Adrenal gland (tissue), 12 donors: Measurements from ENCODE around the gene MYPN. TPM values are rescaled to one million over a fixed set of nuclear protein-coding genes. Genes with fewer than 3 reads are reported as not detected.

Experiments
- DNase-seq, 7 donors: peaks; one replicate each; pipeline ENCODE4 v3.0.0-alpha.2; 2019 to 2020
- H3K27ac ChIP-seq, 5 donors: fragments of 200-600 bp; sonication (generic) in 4 of 5; 1 replicate in 3 of 5; 2 replicates in 2 of 5; pipeline versions ENCODE4 v1.5.1 to v1.8.0; 2016 to 2020; ENCODE audit warnings: mild to moderate bottlenecking in 1 of 5
- H3K27me3 ChIP-seq: fragments of 200-600 bp; 2 replicates; pipeline ENCODE4 v1.8.0; 2021
- H3K36me3 ChIP-seq, 2 donors: fragments of 200-600 bp; replicated peaks in 1 of 2; 1 replicate in 1 of 2; 2 replicates in 1 of 2; pipeline versions ENCODE4 v1.5.1 to v1.8.0; 2018 to 2022
- H3K4me1 ChIP-seq, 2 donors: fragments of 200-600 bp; replicated peaks in 1 of 2; 1 replicate in 1 of 2; 2 replicates in 1 of 2; pipeline versions ENCODE4 v1.5.1 to v1.8.0; 2018 to 2021
- H3K4me3 ChIP-seq, 4 donors: fragments of 200-600 bp; sonication (generic) in 3 of 4; one replicate each; pipeline ENCODE4 v1.5.1; 2016 to 2018
- H3K9me3 ChIP-seq, 3 donors: fragments of 200-600 bp; sonication (generic) in 1 of 3; replicated peaks in 1 of 3; 1 replicate in 2 of 3; 2 replicates in 1 of 3; pipeline versions ENCODE4 v1.5.1 to v1.8.0; 2016 to 2021
- CTCF ChIP-seq, 6 experiments: fragments of 450-650 bp in 4 of 6; fragments of 200-600 bp in 2 of 6; sonication (generic) in 1 of 6; IDR thresholded peaks; 1 replicate in 5 of 6; 2 replicates in 1 of 6; pipeline versions ENCODE4 v1.5.1 to v1.8.0; 2016 to 2021; ENCODE audit warnings: antibody characterized with exemption in 6 of 6, mild to moderate bottlenecking in 2 of 6, moderate library complexity in 1 of 6
- POLR2A ChIP-seq, 2 donors: fragments of 450-650 bp; IDR thresholded peaks; one replicate each; pipeline ENCODE4 v1.6.1; 2017; ENCODE audit warnings: antibody characterized with exemption in 2 of 2, mild to moderate bottlenecking in 2 of 2, moderate library complexity in 1 of 2
- WGBS, 4 donors: extraction: QIAGEN DNeasy Blood & Tissue Kit in 2 of 4; methylation state at CpG; one replicate each; pipeline versions ENCODE4 v1.1.5 to v1.1.7; 2013 to 2017; 5-methylcytosine and 5-hydroxymethylcytosine counted together
- intact Hi-C, 2 donors: fragments of 100-400 bp; cut with DNase I; formaldehyde crosslinking; loops; one replicate each; pipeline versions ENCODE4 v1.14.1 to v1.15.0; 2022 to 2023
- polyA plus RNA-seq, 3 donors: library from polyadenylated mRNA; stranded (reverse); fragments of 200-250 nt in 2 of 3; fragments of 350-450 nt in 1 of 3; fragmentation: Illumina TruSeq in 1 of 3; extraction: RNeasy Lipid Tissue Mini Kit (QIAGEN cat#74804) in 1 of 3; gene quantifications; one replicate each; pipeline ENCODE4 v1.2.3, GENCODE V29; 2013 to 2014
- total RNA-seq, 9 donors: library from RNA; depleted of rRNA in 4 of 9; stranded (reverse); fragments of >200 nt in 4 of 9; fragments of 120-200 nt in 1 of 9; fragmentation: NEBNext Ultra II Directional in 1 of 9; extraction: Animal tissue kit (Norgen Biotek cat#: 25700) in 1 of 9; gene quantifications; one replicate each; pipeline versions ENCODE4 v1.1.0 to v1.2.4, GENCODE V29; 2013 to 2023
- donor health status: healthy with polysubstance abuse.
- donor health status: Bipolar disorder and iron deficiency.
- donor health status: DM: yes; HTN: yes; CAD: no.
- donor health status: DM: no; HTN: no; CAD: no.
- donor health status: DM: no; HTN: no; CAD: no.
- donor health status: DM: yes; HTN: yes; CAD: no.

Gene MYPN
- total and polyA plus RNA-seq, 12 donors: 0.10 to 1.9 (median 0.31) TPM; not detected in 2

- H3K4me1 ChIP-seq: no peaks in the 10 kb centered on the region
- no peak overlapping the region for H3K4me3 ChIP-seq
- DNase-seq: no peak
- H3K36me3 ChIP-seq: no peaks in the 10 kb centered on the region
- H3K27ac ChIP-seq: no peak overlapping the region
- WGBS, 4 donors: 36 to 55% (median 38%) methylated on average over 1 of the region's 1 CpG
- intact Hi-C loops: loop anchor here (5.0 to 10.0 kb wide), 4 partner anchors 74 to 222 kb away; no protein-coding TSS in a partner anchor
- no peaks in the 10 kb centered on the region for H3K9me3 ChIP-seq
- H3K27me3 ChIP-seq: no peaks in the 10 kb centered on the region
- TF ChIP-seq CTCF (IDR thresholded peaks at IDR 0.05) (peak; percentile 28 to 78 (median 64)), POLR2A (IDR thresholded peaks at IDR 0.05) (no peak)
These were observed 26.4 kb upstream of the MYPN start for GRCh38 chr10:68082872-68083271.

DNA sequence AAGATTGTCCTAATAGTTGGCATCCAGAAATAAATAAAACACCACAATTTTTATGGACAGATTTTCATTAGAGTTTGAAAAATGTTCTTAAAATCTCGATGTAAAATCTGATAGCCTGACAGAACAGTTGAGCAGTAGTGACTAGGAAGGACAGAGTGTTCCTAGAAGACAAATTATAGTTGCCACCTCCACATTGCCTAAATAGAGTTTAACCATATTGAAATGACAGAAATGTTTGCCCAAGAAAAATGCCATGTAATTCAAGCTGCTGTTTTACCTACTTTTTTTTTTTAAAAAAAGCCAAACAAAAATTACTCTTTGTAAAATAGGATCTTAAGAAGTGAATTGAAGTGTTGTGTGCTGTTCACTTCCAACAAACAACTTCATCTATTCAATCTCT lies 25.3 kb upstream of the MYPN start:
- Histone ChIP-seq H3K9me3 (no peaks in the 10 kb centered on the region), H3K36me3 (no peaks in the 10 kb centered on the region), H3K4me1 (no peaks in the 10 kb centered on the region), H3K27ac (no peak overlapping the region), H3K27me3 (no peaks in the 10 kb centered on the region), H3K4me3 (no peak overlapping the region)
- no peak for DNase-seq
- TF ChIP-seq POLR2A (IDR thresholded peaks at IDR 0.05): no peak
- no peak for TF ChIP-seq CTCF (IDR thresholded peaks at IDR 0.05)
- WGBS, 4 donors: 11 to 23% (median 18%) methylated on average over 1 of the region's 1 CpG
- intact Hi-C loops: loop anchor here (5.0 to 10.0 kb wide), 4 partner anchors 73 to 221 kb away; no protein-coding TSS in a partner anchor

- WGBS, 4 donors: 77 to 88% (median 83%) methylated on average over 4 of the region's 4 CpGs
- H3K9me3 ChIP-seq: no peaks in the 10 kb centered on the region
- no peak for DNase-seq
- intact Hi-C loops: loop anchor here (5.0 to 10.0 kb wide), 4 partner anchors 73 to 220 kb away; no protein-coding TSS in a partner anchor
- no peak overlapping the region for H3K27ac ChIP-seq
- H3K4me1 ChIP-seq: no peaks in the 10 kb centered on the region
- H3K4me3 ChIP-seq: no peak overlapping the region
- H3K36me3 ChIP-seq: no peaks in the 10 kb centered on the region
- no peak for TF ChIP-seq CTCF (IDR thresholded peaks at IDR 0.05)
- no peaks in the 10 kb centered on the region for H3K27me3 ChIP-seq
These were observed 24.8 kb upstream of the MYPN start for GRCh38 chr10:68084469-68084868.

DNA sequence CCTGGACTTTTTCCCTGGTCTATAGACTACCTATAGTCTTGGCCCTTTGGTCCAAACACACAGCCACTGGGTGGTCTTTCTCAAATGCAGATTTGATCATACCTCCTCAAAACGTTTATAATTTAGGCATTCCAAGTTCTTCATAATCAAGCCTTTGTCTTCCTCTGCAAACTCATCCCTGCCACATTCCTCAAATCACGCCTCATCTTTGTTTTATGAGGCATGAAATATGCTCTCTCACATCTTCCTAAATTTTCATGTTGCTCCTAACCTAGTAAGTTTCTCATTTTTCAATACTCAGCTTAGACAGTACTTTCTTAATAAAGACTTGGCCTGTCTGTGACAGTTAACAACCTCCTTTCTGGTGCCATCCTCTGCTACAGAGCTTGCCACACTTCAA lies 23.3 kb upstream of the MYPN start:
- TF ChIP-seq CTCF (IDR thresholded peaks at IDR 0.05): no peak
- TF ChIP-seq POLR2A (IDR thresholded peaks at IDR 0.05): no peak
- intact Hi-C loops: loop anchor here (5.0 to 10.0 kb wide), 3 partner anchors 61 to 219 kb away; no protein-coding TSS in a partner anchor
- no peak for DNase-seq
- WGBS, 4 donors: 68 to 75% (median 72%) methylated on average over 2 of the region's 2 CpGs
- no peaks in the 10 kb centered on the region for H3K4me1 ChIP-seq
- H3K4me3 ChIP-seq: no peak overlapping the region
- H3K27me3 ChIP-seq: no peaks in the 10 kb centered on the region
- no peaks in the 10 kb centered on the region for H3K36me3 ChIP-seq
- no peaks in the 10 kb centered on the region for H3K9me3 ChIP-seq
- no peak overlapping the region for H3K27ac ChIP-seq
